Stimulated activated CD8-positive, alpha-beta memory T cell treated with anti-CD3 and anti-CD28 coated beads, Interleukin-12 subunit alpha, Interleukin-12 subunit beta, amount 100 ng/mL, for 24 hours (primary cell): Measurements from ENCODE around the gene IL18RAP.

Experiments
- DNase-seq: peaks from one replicate; pipeline ENCODE4 v3.0.0-alpha.2; 2020; ENCODE audit errors: extremely low read depth

IL18RAP gene

GRCh38 chr2:102423368-102423767, 408 bp downstream of the IL18RAP start:
- no peak for DNase-seq

- no peak for DNase-seq
Measured at GRCh38 chr2:102424754-102425153, 1.8 kb downstream of the IL18RAP start.

- no peak for DNase-seq
Measured at GRCh38 chr2:102425441-102426132, 2.6 kb downstream of the IL18RAP start.

- no peak for DNase-seq
Measured at GRCh38 chr2:102427249-102427648, 4.3 kb downstream of the IL18RAP start.

GRCh38 chr2:102428573-102428972, 5.6 kb downstream of the IL18RAP start:
- no peak for DNase-seq

GRCh38 chr2:102432386-102432785, 9.4 kb downstream of the IL18RAP start:
- no peak for DNase-seq

GRCh38 chr2:102433973-102434654, 11.2 kb downstream of the IL18RAP start:
- DNase-seq, result no peak

- DNase-seq, result no peak
Measured at GRCh38 chr2:102434655-102435381, 11.9 kb downstream of the IL18RAP start.

GRCh38 chr2:102435741-102436140, 12.8 kb downstream of the IL18RAP start:
- DNase-seq, result no peak

- peak; percentile 22 for DNase-seq
Measured at GRCh38 chr2:102436323-102436722, 13.4 kb downstream of the IL18RAP start.

GRCh38 chr2:102437122-102437521, 14.2 kb downstream of the IL18RAP start:
- DNase-seq, result no peak

- no peak for DNase-seq
Measured at GRCh38 chr2:102438111-102438510, 15.2 kb downstream of the IL18RAP start.

- DNase-seq, result no peak
Measured at GRCh38 chr2:102438578-102438977, 15.6 kb downstream of the IL18RAP start.

- DNase-seq, result no peak
Measured at GRCh38 chr2:102439065-102439695, 16.2 kb downstream of the IL18RAP start.

GRCh38 chr2:102442967-102443828, 20.2 kb downstream of the IL18RAP start:
- DNase-seq, result no peak

- no peak for DNase-seq
Measured at GRCh38 chr2:102444233-102444632, 21.3 kb downstream of the IL18RAP start.

GRCh38 chr2:102446936-102447335, 24.0 kb downstream of the IL18RAP start:
- no peak for DNase-seq

GRCh38 chr2:102449370-102449974, 26.5 kb downstream of the IL18RAP start:
- peak; percentile 19 for DNase-seq

GRCh38 chr2:102451968-102452367, 29.0 kb downstream of the IL18RAP start:
- no peak for DNase-seq

GRCh38 chr2:102453501-102453900, 30.5 kb downstream of the IL18RAP start:
- DNase-seq, result no peak
